Cardiac septum (tissue), 1 donor: ENCODE data around the gene TOX2. TPM values are rescaled to one million over a fixed set of nuclear protein-coding genes. Genes with fewer than 3 reads are reported as not detected.
"Not testable (repeated sequence)": the region's sequence is repeated elsewhere in the genome, so short reads cannot be mapped to it uniquely, and the experiment has no call there.

Experiments used
- DNase-seq: peaks from one replicate; pipeline ENCODE4 v3.0.0-alpha.2; 2020; ENCODE audit warnings: low spot score
- intact Hi-C: fragments of 100-400 bp; cut with DNase I; formaldehyde crosslinking; loops from one replicate; pipeline ENCODE4 v1.14.0; 2022
- total RNA-seq: library from RNA; stranded (reverse); fragmentation: NEBNext Ultra II Directional; extraction: Animal tissue kit (Norgen Biotek cat#: 25700); gene quantifications from one replicate; pipeline ENCODE4 v1.2.1, GENCODE V29; 2021
- donor health status: DM: no; HTN: no; CAD: no.

Gene TOX2
- total RNA-seq, 1 donor from 2014 or later, result 1.4 TPM

DNA sequence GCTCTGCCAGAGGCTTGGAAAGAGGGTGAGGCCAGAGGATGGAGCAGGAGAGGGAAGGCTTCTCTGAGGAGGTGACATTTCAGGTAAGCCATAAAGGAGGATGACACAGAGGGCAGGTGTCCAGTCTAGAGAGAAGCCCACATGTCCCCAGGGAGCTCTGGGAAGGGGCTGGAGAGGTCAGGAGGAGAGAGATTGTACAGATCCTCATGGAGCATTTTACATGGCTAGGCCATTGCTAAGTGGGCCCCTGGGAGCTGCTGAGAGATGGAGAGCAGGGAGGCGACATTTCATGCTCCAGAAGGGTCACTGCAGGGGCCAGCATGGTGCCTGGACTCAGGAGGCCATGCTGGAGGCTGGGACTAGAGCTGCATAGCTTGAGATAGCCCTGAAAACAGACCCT lies 124.5 kb downstream of the TOX2 start:
- intact Hi-C loops, result no loop called here
- DNase-seq, result peak; percentile 9

- peak; percentile 35 for DNase-seq
- intact Hi-C loops, result no loop called here
Observed at GRCh38 chr20:44039741-44040140, 125.1 kb downstream of the TOX2 start.

GRCh38 chr20:44040202-44040915 lies 125.7 kb downstream of the TOX2 start:
- no peak for DNase-seq
- intact Hi-C loops, result no loop called here

- intact Hi-C loops, result no loop called here
Observed at GRCh38 chr20:44041001-44041400, 126.3 kb downstream of the TOX2 start.

DNA sequence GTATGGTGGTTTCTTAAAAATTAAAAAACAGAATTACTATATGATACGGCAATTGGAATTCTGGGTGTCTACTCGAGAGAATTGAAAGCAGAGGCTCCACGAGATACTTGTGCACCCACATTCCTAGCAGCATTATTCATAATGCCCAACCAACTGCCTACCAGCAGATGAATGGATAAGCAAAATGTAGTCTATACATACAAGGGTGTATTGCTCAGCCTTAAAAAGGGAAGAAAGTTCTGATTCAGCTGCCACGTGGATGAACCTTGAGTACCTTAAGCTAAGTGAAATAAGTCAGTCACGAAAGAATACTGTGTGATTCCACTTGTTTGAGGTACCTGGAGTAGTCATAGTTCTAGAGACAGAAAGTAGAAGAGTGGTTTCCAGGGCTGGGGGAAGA lies 130.1 kb downstream of the TOX2 start:
- DNase-seq, intact Hi-C loops: not testable (repeated sequence)

More at GRCh38 chr20:44041001-44041400, 126.3 kb downstream of the TOX2 start:
- DNase-seq, result peak; percentile 56

- intact Hi-C loops, result no loop called here
- DNase-seq, result no peak
Observed at GRCh38 chr20:44050327-44050726, 135.7 kb downstream of the TOX2 start.

GRCh38 chr20:44050925-44051660 lies 136.4 kb downstream of the TOX2 start:
- DNase-seq, result peak; percentile 60
- intact Hi-C loops, result no loop called here

DNA sequence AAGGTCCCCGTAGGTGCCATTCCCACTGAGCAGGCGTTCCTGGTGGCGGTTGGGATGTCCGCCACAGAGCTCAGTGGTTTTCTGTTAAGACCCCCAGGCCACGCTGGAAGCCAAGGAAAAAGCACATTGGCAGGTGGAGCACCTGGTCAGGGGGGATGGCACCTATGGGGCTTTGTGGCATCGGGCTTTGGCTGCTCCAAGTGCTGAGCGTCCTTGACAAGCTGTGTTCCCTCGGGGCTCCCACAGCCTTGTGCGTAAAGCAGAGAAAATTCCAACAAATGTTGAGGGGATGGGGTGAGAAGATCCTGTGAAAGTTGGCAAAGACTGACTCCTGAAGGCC lies 137.0 kb downstream of the TOX2 start:
- DNase-seq, result no peak
- intact Hi-C loops, result no loop called here

GRCh38 chr20:44052166-44052565 lies 137.5 kb downstream of the TOX2 start:
- intact Hi-C loops, result no loop called here
- DNase-seq, result no peak

DNA sequence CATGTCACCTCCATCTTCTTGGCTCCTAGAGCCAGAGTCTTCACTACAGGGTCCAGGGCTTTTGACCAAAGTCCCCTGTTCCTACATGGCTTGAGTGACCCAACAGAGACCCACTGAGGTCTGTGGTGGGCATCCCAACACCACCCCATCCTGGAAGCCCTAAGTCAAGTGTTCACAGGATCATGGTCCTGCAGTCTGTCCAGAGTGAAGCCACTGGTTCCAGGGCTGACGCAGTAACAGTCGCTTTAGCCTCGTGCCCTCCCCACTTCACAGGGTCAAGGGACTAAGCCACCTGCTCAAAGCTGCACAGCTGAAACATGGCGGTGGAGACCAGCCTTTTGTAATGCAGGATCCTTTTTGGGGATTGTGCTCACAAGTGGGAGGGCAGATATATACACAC lies 138.4 kb downstream of the TOX2 start:
- intact Hi-C loops, result no loop called here
- peak; percentile 54 for DNase-seq

DNA sequence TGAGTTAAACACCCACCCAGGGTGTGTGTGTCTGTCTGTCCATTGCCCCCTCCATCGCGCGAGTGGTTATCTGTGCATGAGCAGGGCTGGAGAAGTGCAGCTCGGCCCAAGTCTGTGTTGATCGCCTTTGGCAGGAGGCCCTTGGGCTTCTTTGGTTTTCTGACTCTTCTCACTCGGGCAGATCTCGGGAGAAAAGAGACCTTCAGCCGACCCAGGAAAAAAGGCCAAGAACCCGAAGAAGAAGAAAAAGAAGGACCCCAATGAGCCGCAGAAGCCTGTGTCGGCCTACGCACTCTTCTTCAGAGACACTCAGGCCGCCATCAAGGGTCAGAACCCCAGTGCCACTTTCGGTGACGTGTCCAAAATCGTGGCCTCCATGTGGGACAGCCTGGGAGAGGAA lies 139.5 kb downstream of the TOX2 start:
- intact Hi-C loops, result no loop called here
- DNase-seq, result no peak

GRCh38 chr20:44054849-44055248 lies 140.2 kb downstream of the TOX2 start:
- DNase-seq, result no peak
- intact Hi-C loops, result no loop called here

GRCh38 chr20:44056010-44056698 lies 141.5 kb downstream of the TOX2 start:
- no peak for DNase-seq
- intact Hi-C loops, result loop anchor here (2.0 kb wide), 1 partner anchor 25 kb away; no protein-coding TSS in a partner anchor

DNA sequence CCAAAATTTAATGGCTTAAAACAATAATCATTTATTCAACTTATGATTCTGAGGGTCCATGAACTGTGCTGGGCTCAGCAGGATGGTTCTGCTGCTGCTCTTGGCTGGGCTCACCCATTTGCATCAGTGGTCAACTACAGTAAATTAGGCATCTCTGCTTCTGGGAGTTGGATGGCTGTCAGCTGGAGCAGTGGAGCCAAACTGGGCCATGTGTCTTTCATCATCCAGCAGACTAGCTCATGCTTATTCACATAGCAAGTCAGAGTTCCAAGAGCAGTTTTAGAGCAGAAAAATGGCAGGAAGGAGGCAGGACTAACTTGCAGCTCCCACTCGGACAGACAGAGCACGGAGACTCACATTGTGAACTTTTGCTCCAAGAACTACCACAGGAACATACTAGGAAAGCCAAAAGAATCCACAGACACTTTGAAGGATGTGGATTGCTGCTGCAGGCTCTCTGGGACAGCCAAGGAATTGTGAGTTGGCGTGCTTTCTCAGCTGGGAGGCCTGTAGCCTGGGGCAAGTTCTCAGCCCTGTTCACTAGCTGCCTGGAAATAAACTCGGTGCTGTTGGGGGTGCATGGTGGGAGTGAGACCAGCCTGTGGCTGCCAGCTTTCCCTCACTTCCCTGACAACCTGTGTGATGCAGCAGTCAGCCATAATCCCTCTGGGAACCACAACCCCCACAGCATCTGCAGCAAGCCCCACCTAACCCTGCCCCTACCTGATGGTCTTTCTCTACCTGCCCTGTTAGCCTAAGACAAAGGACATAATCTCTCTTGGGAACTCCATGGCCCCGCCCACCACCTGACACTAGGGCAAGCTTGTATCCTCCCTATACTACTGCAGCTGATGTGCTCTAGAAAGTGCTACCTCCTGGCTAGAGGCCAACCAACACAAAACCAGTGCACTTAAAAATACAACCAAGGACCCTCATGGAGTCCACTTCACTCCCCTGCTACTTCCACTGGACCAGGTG lies 143.3 kb downstream of the TOX2 start:
- intact Hi-C loops, result loop anchor here (2.0 kb wide), 1 partner anchor 23 kb away; no protein-coding TSS in a partner anchor
- no peak for DNase-seq

DNA sequence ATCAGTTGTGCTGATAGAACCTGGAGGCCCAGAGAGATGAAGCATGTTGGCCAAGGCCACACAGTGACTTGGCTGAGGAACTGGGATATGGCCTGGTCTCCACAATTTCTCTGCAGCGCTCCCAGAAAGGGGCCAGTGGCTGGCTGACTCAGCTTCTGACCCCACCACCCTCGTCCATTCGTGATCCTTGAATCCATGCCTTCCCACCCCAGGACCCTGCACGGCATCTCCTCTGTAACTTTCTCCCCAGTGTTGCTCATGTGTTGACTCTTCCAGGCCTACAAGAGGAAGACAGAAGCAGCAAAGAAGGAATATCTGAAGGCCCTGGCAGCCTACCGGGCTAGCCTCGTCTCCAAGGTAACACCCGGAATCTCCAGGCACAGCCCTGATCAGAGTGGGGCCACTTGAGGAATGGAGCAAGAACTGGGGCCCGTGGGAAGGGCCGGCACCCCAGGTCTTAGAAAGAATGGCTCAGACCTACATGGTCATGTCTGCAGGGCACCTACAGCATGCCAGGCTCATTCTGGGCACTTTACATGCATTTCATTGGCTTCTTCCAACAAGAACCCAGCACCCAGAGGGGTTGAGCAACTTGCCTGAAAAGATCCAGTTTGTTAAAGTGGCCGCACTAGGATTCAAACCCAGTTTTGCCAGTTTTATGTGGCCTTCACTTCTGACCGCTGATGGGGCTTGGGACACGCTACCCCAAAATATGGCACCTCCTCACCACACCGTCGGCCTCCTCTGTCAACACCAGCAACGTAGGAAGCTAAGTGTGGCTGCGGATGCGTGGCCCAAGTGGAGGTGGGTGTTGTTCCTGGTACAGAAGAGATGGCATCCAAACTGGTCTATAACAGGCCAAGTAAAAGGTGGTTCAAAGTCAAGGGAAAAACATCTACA lies 150.1 kb downstream of the TOX2 start:
- DNase-seq, result no peak
- intact Hi-C loops, result no loop called here

DNA sequence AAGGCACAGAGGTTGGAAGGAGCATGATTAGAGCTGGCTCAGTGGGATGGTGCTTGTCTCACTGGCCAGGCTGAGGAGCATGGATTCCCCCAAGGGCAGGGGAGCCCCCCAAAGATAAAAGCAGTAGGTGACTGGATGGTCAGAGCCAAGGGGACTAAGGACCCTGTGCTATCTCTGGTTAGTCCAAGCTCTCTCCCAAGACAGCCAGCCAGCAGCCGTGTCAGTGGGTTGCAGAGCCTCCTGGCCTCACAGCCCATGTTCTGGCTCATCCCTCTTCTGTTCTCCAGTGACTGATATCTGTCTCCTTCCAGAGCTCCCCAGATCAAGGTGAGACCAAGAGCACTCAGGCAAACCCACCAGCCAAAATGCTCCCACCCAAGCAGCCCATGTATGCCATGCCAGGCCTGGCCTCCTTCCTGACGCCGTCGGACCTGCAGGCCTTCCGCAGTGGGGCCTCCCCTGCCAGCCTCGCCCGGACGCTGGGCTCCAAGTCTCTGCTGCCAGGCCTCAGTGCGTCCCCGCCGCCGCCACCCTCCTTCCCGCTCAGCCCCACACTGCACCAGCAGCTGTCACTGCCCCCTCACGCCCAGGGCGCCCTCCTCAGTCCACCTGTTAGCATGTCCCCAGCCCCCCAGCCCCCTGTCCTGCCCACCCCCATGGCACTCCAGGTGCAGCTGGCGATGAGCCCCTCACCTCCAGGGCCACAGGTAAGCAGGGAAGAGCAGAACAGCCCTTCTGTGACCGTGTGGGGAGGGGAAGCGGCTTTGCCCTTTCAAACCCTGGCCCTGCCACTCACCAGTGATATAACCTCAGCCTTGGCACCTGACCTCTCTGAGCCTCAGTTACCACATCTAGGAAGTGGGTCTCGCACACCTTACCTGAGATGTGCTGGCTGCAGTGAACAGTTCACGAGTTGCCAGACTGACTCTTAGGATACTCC lies 151.0 kb downstream of the TOX2 start:
- DNase-seq, result no peak
- intact Hi-C loops, result no loop called here
